ENCODE data around the gene TIAM1.

Gene TIAM1

GRCh38 chr21:31218830-31219608 lies 125.0 kb downstream of the TIAM1 start:
- no peaks in the 10 kb centered on the region for H3K9me3 Mint-ChIP-seq
- peaks cover 15% of the 10 kb centered on the region for H3K4me1 Mint-ChIP-seq
- H3K36me3 Mint-ChIP-seq (ENCODE audit: low read depth) = peaks cover 26% of the 10 kb centered on the region
- ATAC-seq = peak; percentile 66
- no peak for DNase-seq
- no peaks in the 10 kb centered on the region for H3K27me3 Mint-ChIP-seq
- H3K27ac Mint-ChIP-seq = no peak overlapping the region
- no peak overlapping the region for H3K4me3 Mint-ChIP-seq

DNA sequence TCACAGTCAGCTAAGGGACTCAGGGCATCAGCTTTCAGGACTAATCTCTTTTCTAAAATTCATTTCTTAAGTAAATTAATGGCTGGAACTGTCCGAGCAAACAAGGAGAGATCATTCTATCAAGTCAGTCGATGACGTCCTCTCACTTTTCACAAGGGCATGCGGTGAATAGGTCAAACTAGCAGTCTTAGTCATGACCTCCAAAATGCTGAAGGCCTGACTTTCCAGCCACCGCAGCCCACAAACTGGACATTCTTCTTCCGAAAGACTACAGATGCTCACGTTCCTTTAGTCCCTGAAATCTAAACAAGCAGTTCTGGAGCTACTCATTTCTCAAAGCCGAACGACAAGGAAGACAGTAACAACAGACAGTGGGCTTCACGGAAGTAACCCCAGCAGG lies 127.9 kb downstream of the TIAM1 start:
- ATAC-seq (no peak), DNase-seq (no peak)
- no peaks in the 10 kb centered on the region for H3K9me3 Mint-ChIP-seq
- H3K4me3 Mint-ChIP-seq = no peak overlapping the region
- peaks cover 13% of the 10 kb centered on the region for H3K4me1 Mint-ChIP-seq
- H3K27ac Mint-ChIP-seq = no peak overlapping the region
- H3K27me3 Mint-ChIP-seq = no peaks in the 10 kb centered on the region
- peaks cover 19% of the 10 kb centered on the region for H3K36me3 Mint-ChIP-seq (ENCODE audit: low read depth)

GRCh38 chr21:31213787-31214186 lies 130.3 kb downstream of the TIAM1 start:
- no peaks in the 10 kb centered on the region for H3K4me1 Mint-ChIP-seq
- DNase-seq = no peak
- peaks cover 14% of the 10 kb centered on the region for H3K36me3 Mint-ChIP-seq (ENCODE audit: low read depth)

DNA sequence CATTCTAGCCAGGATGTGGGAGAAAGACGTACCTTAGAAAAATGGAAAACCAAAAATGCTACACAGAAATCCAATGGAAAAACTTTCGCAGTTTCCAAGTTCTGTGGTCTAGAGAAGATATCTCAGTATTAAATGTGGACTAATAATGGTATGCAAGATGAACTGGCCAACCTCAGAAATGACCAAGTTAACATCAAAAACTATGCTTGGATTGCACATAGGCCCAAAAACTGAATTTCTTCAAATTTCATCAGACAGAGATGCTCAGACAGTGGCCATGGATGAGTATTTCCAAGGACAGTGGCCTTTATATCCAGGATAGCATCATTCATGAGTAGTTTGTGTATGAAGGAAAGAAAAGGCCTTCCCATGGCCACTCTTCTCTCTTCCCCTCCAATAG lies 132.2 kb downstream of the TIAM1 start:
- Mint-ChIP-seq H3K9me3 (no peaks in the 10 kb centered on the region), H3K4me1 (no peaks in the 10 kb centered on the region), H3K27ac (no peak overlapping the region), H3K4me3 (no peak overlapping the region), H3K36me3 (ENCODE audit: low read depth) (peaks cover 22% of the 10 kb centered on the region), H3K27me3 (no peaks in the 10 kb centered on the region)
- no peak for ATAC-seq
- no peak for DNase-seq

More at GRCh38 chr21:31213787-31214186, 130.3 kb downstream of the TIAM1 start:
- no peaks in the 10 kb centered on the region for H3K27me3 Mint-ChIP-seq
- ATAC-seq = no peak
- no peak overlapping the region for H3K27ac Mint-ChIP-seq
- H3K4me3 Mint-ChIP-seq = no peak overlapping the region
- no peaks in the 10 kb centered on the region for H3K9me3 Mint-ChIP-seq

DNA sequence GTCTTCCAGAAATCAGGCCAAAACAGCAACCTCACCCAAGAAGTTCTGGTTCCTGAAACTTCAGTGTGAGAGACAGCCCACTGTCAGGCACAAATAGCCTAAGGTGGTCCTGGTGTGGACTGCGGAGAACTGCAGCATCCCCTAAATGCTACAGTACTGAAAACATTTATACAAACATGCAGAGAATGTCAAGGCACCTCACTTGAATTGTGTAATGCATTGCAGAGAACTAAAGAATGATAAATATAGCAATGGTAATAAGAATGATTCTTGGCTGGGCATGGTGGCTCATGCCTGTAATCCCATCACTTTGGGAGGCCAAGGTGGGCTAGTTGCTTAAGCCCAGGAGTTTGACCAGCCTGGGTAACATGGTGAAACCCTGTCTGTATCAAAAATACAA lies 138.6 kb downstream of the TIAM1 start:
- Mint-ChIP-seq H3K4me1 (peaks cover 11% of the 10 kb centered on the region), H3K4me3 (no peak overlapping the region), H3K27ac (no peak overlapping the region), H3K27me3 (no peaks in the 10 kb centered on the region), H3K36me3 (ENCODE audit: low read depth) (peaks cover 14% of the 10 kb centered on the region), H3K9me3 (no peaks in the 10 kb centered on the region)
- DNase-seq (no peak), ATAC-seq (no peak)

GRCh38 chr21:31204801-31205200 lies 139.3 kb downstream of the TIAM1 start:
- peaks cover 11% of the 10 kb centered on the region for H3K4me1 Mint-ChIP-seq
- no peak overlapping the region for H3K27ac Mint-ChIP-seq
- H3K36me3 Mint-ChIP-seq (ENCODE audit: low read depth) = peaks cover 14% of the 10 kb centered on the region
- no peak overlapping the region for H3K4me3 Mint-ChIP-seq
- H3K9me3 Mint-ChIP-seq = no peaks in the 10 kb centered on the region
- no peak for ATAC-seq
- no peak for DNase-seq
- no peaks in the 10 kb centered on the region for H3K27me3 Mint-ChIP-seq

DNA sequence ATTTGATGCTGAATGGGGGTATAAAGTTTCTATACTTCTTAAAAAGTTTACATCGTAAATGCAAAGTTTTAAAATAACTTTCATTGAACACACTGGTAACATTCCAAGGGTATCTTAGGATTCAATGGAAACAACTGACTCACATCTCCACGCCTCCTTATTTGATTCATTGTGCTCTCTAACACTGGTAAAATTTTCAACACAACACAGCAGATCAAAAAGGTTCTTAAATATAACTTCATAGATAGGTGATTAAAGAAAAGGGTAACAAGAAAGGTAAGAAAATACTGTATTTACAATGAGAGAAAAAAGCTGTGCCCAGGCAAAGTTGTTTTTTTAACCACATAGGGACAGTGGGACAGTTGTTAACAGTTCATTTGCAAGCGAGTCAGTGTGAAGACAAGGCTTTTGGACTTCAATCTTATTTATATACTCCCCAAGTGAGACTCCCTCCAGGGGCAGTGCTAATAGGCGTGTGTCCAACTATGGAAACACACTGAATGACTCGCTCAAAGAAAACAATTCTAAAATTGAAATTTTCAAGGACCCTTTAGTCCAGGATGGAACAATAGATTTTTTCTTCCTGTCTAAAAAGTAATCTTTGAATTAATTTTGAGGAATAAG lies 140.5 kb downstream of the TIAM1 start:
- Mint-ChIP-seq H3K36me3 (ENCODE audit: low read depth) (peaks cover 8% of the 10 kb centered on the region), H3K27me3 (no peaks in the 10 kb centered on the region), H3K4me3 (no peak overlapping the region), H3K4me1 (peaks cover 16% of the 10 kb centered on the region), H3K9me3 (no peaks in the 10 kb centered on the region), H3K27ac (no peak overlapping the region)
- ATAC-seq = no peak
- no peak for DNase-seq

DNA sequence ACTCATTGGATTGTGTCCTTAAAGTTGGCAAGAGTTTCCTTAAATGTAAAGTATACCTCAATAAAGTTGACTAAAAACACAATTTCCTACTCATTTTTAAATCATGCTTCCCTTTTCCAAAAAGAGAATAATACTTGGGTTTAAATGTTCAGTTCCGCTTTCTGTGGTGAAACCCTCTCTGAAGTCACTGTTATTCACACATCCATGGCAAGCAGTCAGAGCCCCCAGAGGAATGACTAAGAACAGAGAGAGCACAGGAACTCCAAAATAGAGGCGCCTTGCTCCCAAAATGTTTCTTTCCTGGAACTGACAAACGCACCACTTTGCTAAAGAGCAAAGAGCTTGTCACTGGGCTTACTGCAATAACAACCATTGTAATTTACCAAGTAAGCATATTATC lies 142.5 kb downstream of the TIAM1 start:
- peaks cover under 1% of the 10 kb centered on the region for H3K36me3 Mint-ChIP-seq (ENCODE audit: low read depth)
- H3K4me1 Mint-ChIP-seq = peaks cover 25% of the 10 kb centered on the region
- peak overlapping the region; percentile 8 for H3K27ac Mint-ChIP-seq
- ATAC-seq (no peak), DNase-seq (no peak)
- no peaks in the 10 kb centered on the region for H3K27me3 Mint-ChIP-seq
- no peak overlapping the region for H3K4me3 Mint-ChIP-seq
- H3K9me3 Mint-ChIP-seq = no peaks in the 10 kb centered on the region

DNA sequence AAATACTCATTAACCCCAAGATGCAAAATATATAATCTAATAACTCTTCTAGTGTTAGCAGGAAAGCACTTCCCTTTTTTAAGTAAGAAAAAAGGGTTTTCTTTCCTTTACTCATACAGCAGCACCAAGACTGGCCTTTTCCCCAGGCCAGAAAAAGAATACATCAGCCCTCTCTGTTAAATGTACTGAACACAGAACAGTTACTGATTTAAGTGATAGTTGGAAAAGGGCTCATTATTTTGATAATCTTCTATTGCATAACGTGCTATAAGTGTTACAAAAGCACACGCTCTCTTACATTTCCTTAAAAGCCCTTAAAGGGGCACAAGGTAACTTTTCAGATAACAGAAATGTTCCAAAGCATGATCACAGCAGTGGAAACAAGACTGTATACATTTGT lies 142.9 kb downstream of the TIAM1 start:
- H3K27me3 Mint-ChIP-seq = no peaks in the 10 kb centered on the region
- H3K4me1 Mint-ChIP-seq = peaks cover 29% of the 10 kb centered on the region
- H3K9me3 Mint-ChIP-seq = no peaks in the 10 kb centered on the region
- no peak overlapping the region for H3K4me3 Mint-ChIP-seq
- DNase-seq (no peak), ATAC-seq (no peak)
- H3K36me3 Mint-ChIP-seq (ENCODE audit: low read depth) = peaks cover 2% of the 10 kb centered on the region
- no peak overlapping the region for H3K27ac Mint-ChIP-seq

DNA sequence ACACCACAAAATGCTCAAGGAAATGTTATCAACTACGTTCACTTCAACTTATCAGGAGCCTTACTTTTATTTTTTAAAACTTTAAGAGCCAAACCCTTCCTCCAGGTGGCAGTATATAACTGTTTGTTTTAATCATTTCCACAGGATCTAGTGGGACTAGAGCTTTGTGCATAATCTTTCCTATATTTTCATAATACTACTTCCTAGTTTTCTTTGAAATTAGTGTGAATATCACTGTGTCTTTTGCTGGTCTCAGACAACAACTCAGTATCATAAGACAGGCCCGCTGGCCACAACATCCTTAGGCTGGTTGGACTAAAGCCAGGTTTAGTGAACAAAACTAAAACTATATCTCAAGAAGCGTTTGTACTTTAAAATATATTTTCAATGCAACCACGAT lies 145.5 kb downstream of the TIAM1 start:
- H3K9me3 Mint-ChIP-seq = no peaks in the 10 kb centered on the region
- H3K27ac Mint-ChIP-seq = no peak overlapping the region
- H3K27me3 Mint-ChIP-seq = no peaks in the 10 kb centered on the region
- peaks cover 6% of the 10 kb centered on the region for H3K36me3 Mint-ChIP-seq (ENCODE audit: low read depth)
- ATAC-seq (peak; percentile 56), DNase-seq (no peak)
- peaks cover 46% of the 10 kb centered on the region for H3K4me1 Mint-ChIP-seq
- no peak overlapping the region for H3K4me3 Mint-ChIP-seq

DNA sequence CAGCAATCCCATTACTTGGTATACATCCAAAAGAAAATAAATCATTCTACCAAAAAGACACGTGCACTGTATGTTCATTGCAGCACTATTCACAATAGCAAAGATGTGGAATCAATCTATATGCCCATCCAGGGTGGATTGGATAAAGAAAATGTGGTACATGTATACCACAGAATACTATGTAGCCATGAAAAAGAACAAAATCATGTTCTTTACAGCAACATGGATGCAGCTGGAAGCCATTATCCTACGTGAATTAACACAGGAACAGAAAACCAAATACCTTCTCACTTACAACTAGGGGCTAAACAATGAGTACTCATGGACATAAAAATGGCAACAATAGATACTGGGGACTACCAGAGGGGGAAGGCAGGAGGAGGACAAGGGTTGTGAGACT lies 147.3 kb downstream of the TIAM1 start:
- DNase-seq = no peak
- no peak for ATAC-seq
- H3K9me3 Mint-ChIP-seq = no peaks in the 10 kb centered on the region
- peaks cover 15% of the 10 kb centered on the region for H3K36me3 Mint-ChIP-seq (ENCODE audit: low read depth)
- H3K27ac Mint-ChIP-seq = no peak overlapping the region
- H3K4me1 Mint-ChIP-seq = peaks cover 43% of the 10 kb centered on the region
- H3K4me3 Mint-ChIP-seq = no peak overlapping the region
- H3K27me3 Mint-ChIP-seq = no peaks in the 10 kb centered on the region

DNA sequence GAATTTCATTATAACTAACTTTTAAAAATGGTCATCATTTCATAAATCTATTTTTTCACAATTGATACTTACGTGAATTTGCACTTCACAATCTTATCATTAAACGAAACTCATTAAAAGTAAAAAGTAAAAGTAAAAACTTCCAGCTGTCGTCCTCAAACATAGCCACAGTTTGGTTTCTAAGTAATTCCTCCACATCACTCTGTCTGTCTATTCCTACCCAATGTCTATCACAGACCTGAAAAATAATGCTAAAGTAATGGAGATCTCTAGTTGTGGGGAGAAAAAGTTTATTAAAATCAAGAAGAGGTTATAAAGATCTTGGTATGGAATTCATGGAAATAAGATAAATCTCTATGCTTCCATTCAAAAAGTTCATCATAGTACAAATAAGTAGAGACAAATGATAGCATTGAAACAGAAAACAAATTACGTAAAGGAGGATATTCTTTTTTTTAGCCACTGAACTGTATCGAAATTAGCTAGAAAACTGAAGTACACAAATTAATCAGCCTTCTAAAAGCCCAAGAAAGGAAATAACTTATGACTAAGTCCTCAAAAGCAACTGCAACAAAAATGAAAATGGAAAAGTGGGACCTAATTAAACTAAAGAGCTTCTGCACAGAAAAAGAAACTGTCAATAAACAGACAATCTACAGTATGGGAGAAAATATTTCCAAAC lies 148.6 kb downstream of the TIAM1 start:
- no peaks in the 10 kb centered on the region for H3K9me3 Mint-ChIP-seq
- H3K27ac Mint-ChIP-seq = peak overlapping the region; percentile 80
- peaks cover 15% of the 10 kb centered on the region for H3K36me3 Mint-ChIP-seq (ENCODE audit: low read depth)
- peaks cover 40% of the 10 kb centered on the region for H3K4me1 Mint-ChIP-seq
- no peak for ATAC-seq
- peak overlapping the region; percentile 63 for H3K4me3 Mint-ChIP-seq
- DNase-seq = no peak
- no peaks in the 10 kb centered on the region for H3K27me3 Mint-ChIP-seq

- H3K36me3 Mint-ChIP-seq (ENCODE audit: low read depth) = peaks cover 15% of the 10 kb centered on the region
- peaks cover 43% of the 10 kb centered on the region for H3K4me1 Mint-ChIP-seq
- no peaks in the 10 kb centered on the region for H3K27me3 Mint-ChIP-seq
- peak overlapping the region; percentile 80 for H3K27ac Mint-ChIP-seq
- no peaks in the 10 kb centered on the region for H3K9me3 Mint-ChIP-seq
- ATAC-seq (no peak), DNase-seq (no peak)
- peak overlapping the region; percentile 63 for H3K4me3 Mint-ChIP-seq
These were observed 149.4 kb downstream of the TIAM1 start for GRCh38 chr21:31194510-31195293.

DNA sequence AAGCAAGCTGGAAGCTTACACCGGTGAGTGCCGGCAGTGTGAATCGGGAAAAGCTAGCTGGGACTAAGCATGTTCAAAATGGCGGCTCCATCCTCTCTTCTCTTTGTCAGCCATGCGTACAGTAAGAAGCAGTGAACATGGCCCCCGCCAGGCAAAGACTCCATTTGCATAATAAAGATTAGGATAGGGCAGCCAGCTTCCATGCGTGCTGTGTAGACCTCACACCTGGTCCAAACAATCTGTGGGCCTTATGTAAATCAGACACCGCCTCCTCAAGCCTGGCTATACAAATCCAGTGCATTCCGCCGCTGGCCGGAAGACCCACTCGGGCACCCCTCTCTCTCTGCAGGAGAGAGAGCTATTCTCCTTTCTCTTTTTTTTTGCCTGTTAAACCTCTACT lies 150.3 kb downstream of the TIAM1 start:
- Mint-ChIP-seq H3K4me1 (peaks cover 39% of the 10 kb centered on the region), H3K27me3 (no peaks in the 10 kb centered on the region), H3K36me3 (ENCODE audit: low read depth) (peaks cover 15% of the 10 kb centered on the region), H3K9me3 (no peaks in the 10 kb centered on the region), H3K27ac (no peak overlapping the region), H3K4me3 (no peak overlapping the region)
- ATAC-seq (no peak), DNase-seq (no peak)

Data from activated naive CD8-positive, alpha-beta T cell treated with anti-CD3 and anti-CD28 coated beads, Interleukin-2, amount 50 U/mL, for 24 hours (primary cell).